ENCODE measurements around the gene AGBL1. TPM values are rescaled to one million over a fixed set of nuclear protein-coding genes. Genes with fewer than 3 reads are reported as not detected.

Gene AGBL1
- total RNA-seq, 1 experiment from 2014 or later = not detected

- CTCF ChIA-PET = interaction anchor here (0.6 to 1.3 kb wide), 2 partner anchors 157 to 511 kb away, joined by 3 read pairs; no protein-coding TSS in a partner anchor
- no peak for TF ChIP-seq EZH2 (IDR thresholded peaks at IDR 0.05; ENCODE audit: borderline replicate concordance, low read depth, low read length, poor library complexity, severe bottlenecking)
- TF ChIP-seq CTCF (conservative IDR thresholded peaks at IDR 0.05; ENCODE audit: low read depth, low read length) = peak; percentile 80
- H3K4me3 ChIP-seq (ENCODE audit: low read depth, low read length, poor library complexity, severe bottlenecking) = no peak overlapping the region
- H3K9me3 ChIP-seq (ENCODE audit: low read depth, low read length, poor library complexity, severe bottlenecking) = no peaks in the 10 kb centered on the region
- no peaks in the 10 kb centered on the region for H3K4me1 ChIP-seq (ENCODE audit: insufficient read depth, low read length, poor library complexity, severe bottlenecking)
- POLR2A ChIA-PET (ENCODE audit: low non-redundant PET) = no interaction called here
- no TSS peak for BruUV-seq (replicated peaks)
- intact Hi-C loops (cut with micrococcal nuclease; ENCODE audit: unreplicated experiment) = loop anchor here (1.0 kb wide), 1 partner anchor 511 kb away; no protein-coding TSS in a partner anchor
- no peak overlapping the region for H3K27ac ChIP-seq (ENCODE audit: low read depth, low read length, poor library complexity, severe bottlenecking)
- H3K36me3 ChIP-seq (ENCODE audit: insufficient read depth, low read length, poor library complexity, severe bottlenecking) = no peaks in the 10 kb centered on the region
- peak; percentile 45 for DNase-seq (ENCODE audit: low spot score)
- H3K27me3 ChIP-seq (replicated peaks; ENCODE audit: insufficient read depth, low read depth, low read length, poor library complexity) = peaks cover 39% of the 10 kb centered on the region
These were observed 152.4 kb downstream of the AGBL1 start for GRCh38 chr15:86231864-86232721.

GRCh38 chr15:86235667-86236066 lies 156.0 kb downstream of the AGBL1 start:
- no peak for DNase-seq (ENCODE audit: low spot score)
- no TSS peak for BruUV-seq (replicated peaks)
- no peak overlapping the region for H3K4me3 ChIP-seq (ENCODE audit: low read depth, low read length, poor library complexity, severe bottlenecking)
- POLR2A ChIA-PET (ENCODE audit: low non-redundant PET) = no interaction called here
- no peaks in the 10 kb centered on the region for H3K9me3 ChIP-seq (ENCODE audit: low read depth, low read length, poor library complexity, severe bottlenecking)
- intact Hi-C loops (cut with micrococcal nuclease; ENCODE audit: unreplicated experiment) = no loop called here
- H3K4me1 ChIP-seq (ENCODE audit: insufficient read depth, low read length, poor library complexity, severe bottlenecking) = no peaks in the 10 kb centered on the region
- TF ChIP-seq CTCF (conservative IDR thresholded peaks at IDR 0.05; ENCODE audit: low read depth, low read length) = no peak
- TF ChIP-seq EZH2 (IDR thresholded peaks at IDR 0.05; ENCODE audit: borderline replicate concordance, low read depth, low read length, poor library complexity, severe bottlenecking) = no peak
- peaks cover 23% of the 10 kb centered on the region for H3K27me3 ChIP-seq (replicated peaks; ENCODE audit: insufficient read depth, low read depth, low read length, poor library complexity)
- CTCF ChIA-PET = no interaction called here
- no peak overlapping the region for H3K27ac ChIP-seq (ENCODE audit: low read depth, low read length, poor library complexity, severe bottlenecking)
- H3K36me3 ChIP-seq (ENCODE audit: insufficient read depth, low read length, poor library complexity, severe bottlenecking) = no peaks in the 10 kb centered on the region

- TF ChIP-seq EZH2 (IDR thresholded peaks at IDR 0.05; ENCODE audit: borderline replicate concordance, low read depth, low read length, poor library complexity, severe bottlenecking) (no peak), CTCF (conservative IDR thresholded peaks at IDR 0.05; ENCODE audit: low read depth, low read length) (no peak)
- ChIA-PET POLR2A (ENCODE audit: low non-redundant PET) (no interaction called here), CTCF (interaction anchor here (0.7 kb wide), 1 partner anchor 101 kb away, joined by 3 read pairs; no protein-coding TSS in a partner anchor)
- Histone ChIP-seq H3K4me3 (ENCODE audit: low read depth, low read length, poor library complexity, severe bottlenecking) (no peak overlapping the region), H3K27me3 (replicated peaks; ENCODE audit: insufficient read depth, low read depth, low read length, poor library complexity) (peaks cover 19% of the 10 kb centered on the region), H3K9me3 (ENCODE audit: low read depth, low read length, poor library complexity, severe bottlenecking) (no peaks in the 10 kb centered on the region), H3K4me1 (ENCODE audit: insufficient read depth, low read length, poor library complexity, severe bottlenecking) (no peaks in the 10 kb centered on the region), H3K36me3 (ENCODE audit: insufficient read depth, low read length, poor library complexity, severe bottlenecking) (no peaks in the 10 kb centered on the region), H3K27ac (ENCODE audit: low read depth, low read length, poor library complexity, severe bottlenecking) (no peak overlapping the region)
- no peak for DNase-seq (ENCODE audit: low spot score)
- intact Hi-C loops (cut with micrococcal nuclease; ENCODE audit: unreplicated experiment) = no loop called here
- no TSS peak for BruUV-seq (replicated peaks)
These were observed 156.9 kb downstream of the AGBL1 start for GRCh38 chr15:86236356-86237110.
